DOHH2 (cell line): ENCODE data around the gene PDHX.

ENCODE experiments used
- H3F3A ChIP-seq: fragments of 200-600 bp; sonication (generic), shearing (Covaris generic); 2 replicates; pipeline ENCODE4 v1.6.0; 2016; ENCODE audit warnings: antibody characterized with exemption, mild to moderate bottlenecking; ENCODE audit not compliant: control insufficient read depth, insufficient read depth
- H3K27ac ChIP-seq: fragments of 200-600 bp; sonication (generic); 2 replicates; pipeline ENCODE4 v1.5.1; 2014; ENCODE audit warnings: low read depth, mild to moderate bottlenecking, low read length, moderate library complexity
- H3K27me3 ChIP-seq: fragments of 200-600 bp; sonication (generic); 2 replicates; pipeline ENCODE4 v1.6.1; 2014; ENCODE audit warnings: mild to moderate bottlenecking, low read length, mixed read lengths; ENCODE audit not compliant: control insufficient read depth
- H3K36me3 ChIP-seq: fragments of 200-600 bp; sonication (generic); 2 replicates; pipeline ENCODE4 v1.6.1; 2014; ENCODE audit warnings: mild to moderate bottlenecking, low read length, moderate library complexity, mixed read lengths; ENCODE audit not compliant: control insufficient read depth
- H3K4me1 ChIP-seq: fragments of 200-600 bp; sonication (generic); 2 replicates; pipeline ENCODE4 v1.6.1; 2014; ENCODE audit warnings: mild to moderate bottlenecking, low read length, mixed read lengths; ENCODE audit not compliant: control insufficient read depth
- H3K4me2 ChIP-seq: fragments of 200-600 bp; sonication (generic); 2 replicates; pipeline ENCODE4 v1.6.0; 2014; ENCODE audit warnings: mild to moderate bottlenecking, low read length, moderate library complexity
- H3K4me3 ChIP-seq: fragments of 200-600 bp; sonication (generic); 2 replicates; pipeline ENCODE4 v1.5.1; 2014; ENCODE audit warnings: mild to moderate bottlenecking, low read length, mixed read lengths
- H3K79me2 ChIP-seq: fragments of 200-600 bp; sonication (generic); 2 replicates; pipeline ENCODE4 v1.6.1; 2014; ENCODE audit warnings: mild to moderate bottlenecking, low read length, mixed read lengths; ENCODE audit not compliant: control insufficient read depth
- H3K9me2 ChIP-seq: fragments of 200-600 bp; sonication (generic); replicated peaks from 2 replicates; pipeline ENCODE4 v1.6.1; 2014; ENCODE audit warnings: mild to moderate bottlenecking, low read length, mixed read lengths; ENCODE audit not compliant: control insufficient read depth
- H3K9me3 ChIP-seq: fragments of 200-600 bp; sonication (generic); 2 replicates; pipeline ENCODE4 v1.6.1; 2014; ENCODE audit warnings: antibody characterized with exemption, low read length, mixed read lengths; ENCODE audit not compliant: control insufficient read depth, insufficient read depth
- H4K20me1 ChIP-seq: fragments of 200-600 bp; sonication (generic); 2 replicates; pipeline ENCODE4 v1.6.0; 2014; ENCODE audit warnings: low read depth, mild to moderate bottlenecking, antibody characterized with exemption, low read length, moderate library complexity; ENCODE audit not compliant: control insufficient read depth, insufficient read depth
- CTCF ChIP-seq: fragments of 200-600 bp; sonication (generic); IDR thresholded peaks from one replicate; pipeline ENCODE4 v1.5.1; 2014; ENCODE audit warnings: antibody characterized with exemption, mild to moderate bottlenecking, low read depth, low read length; ENCODE audit not compliant: poor library complexity, severe bottlenecking
- EZH2phosphoT487 ChIP-seq: fragments of 200-600 bp; sonication (generic); IDR thresholded peaks from 2 replicates; pipeline ENCODE4 v1.6.1; 2017; ENCODE audit warnings: borderline replicate concordance, mild to moderate bottlenecking, antibody characterized with exemption, low read length, moderate library complexity, mixed read lengths

Gene PDHX

GRCh38 chr11:35033011-35033410, 116.6 kb downstream of the PDHX start:
- no peak for TF ChIP-seq CTCF
- TF ChIP-seq EZH2phosphoT487: no peak
- Histone ChIP-seq H3K27me3 (no peaks in the 10 kb centered on the region), H4K20me1 (no peaks in the 10 kb centered on the region), H3K79me2 (no peaks in the 10 kb centered on the region), H3F3A (no peaks in the 10 kb centered on the region), H3K27ac (no peak overlapping the region), H3K9me3 (no peaks in the 10 kb centered on the region), H3K4me2 (no peak overlapping the region), H3K4me1 (peaks cover 18% of the 10 kb centered on the region), H3K4me3 (no peak overlapping the region), H3K9me2 (no peaks in the 10 kb centered on the region), H3K36me3 (no peaks in the 10 kb centered on the region)

- no peak overlapping the region for H3K4me3 ChIP-seq
- H4K20me1 ChIP-seq: no peaks in the 10 kb centered on the region
- H3K4me1 ChIP-seq: peaks cover 18% of the 10 kb centered on the region
- no peaks in the 10 kb centered on the region for H3K79me2 ChIP-seq
- H3F3A ChIP-seq: no peaks in the 10 kb centered on the region
- no peaks in the 10 kb centered on the region for H3K9me2 ChIP-seq
- peaks cover 6% of the 10 kb centered on the region; the same call in 1 of the 2 replicates for H3K27me3 ChIP-seq
- no peaks in the 10 kb centered on the region for H3K9me3 ChIP-seq
- no peaks in the 10 kb centered on the region for H3K36me3 ChIP-seq
- H3K27ac ChIP-seq: no peak overlapping the region
- H3K4me2 ChIP-seq: no peak overlapping the region
- TF ChIP-seq CTCF (no peak), EZH2phosphoT487 (no peak)
Measured at GRCh38 chr11:35034401-35034800, 118.0 kb downstream of the PDHX start.

GRCh38 chr11:35035894-35036408, 119.5 kb downstream of the PDHX start:
- no peaks in the 10 kb centered on the region for H3K9me2 ChIP-seq
- 0 out of 2 replicates have a peak overlapping the region, but pooled peaks have one; percentile 15 for H3K4me2 ChIP-seq

More at GRCh38 chr11:35035894-35036408, 119.5 kb downstream of the PDHX start:
- 0 out of 2 replicates have a peak overlapping the region, but pooled peaks have one; percentile 6 for H3K4me3 ChIP-seq
- no peaks in the 10 kb centered on the region for H3K36me3 ChIP-seq
- no peaks in the 10 kb centered on the region for H3K79me2 ChIP-seq
- H3K27ac ChIP-seq: no peak overlapping the region
- H4K20me1 ChIP-seq: no peaks in the 10 kb centered on the region
- no peaks in the 10 kb centered on the region for H3F3A ChIP-seq
- TF ChIP-seq CTCF (no peak), EZH2phosphoT487 (no peak)
- peaks cover 10% of the 10 kb centered on the region for H3K27me3 ChIP-seq
- peaks cover 22% of the 10 kb centered on the region for H3K4me1 ChIP-seq
- H3K9me3 ChIP-seq: no peaks in the 10 kb centered on the region
